K562 (cell line): ENCODE measurements around the gene PPP1R37. TPM values are rescaled to one million over a fixed set of nuclear protein-coding genes. Genes with fewer than 3 reads are reported as not detected.

ENCODE experiments used
- CAMTA2 ChIP-seq: fragments of 250-450 bp; sonication (Bioruptor Pico); conservative IDR thresholded peaks from 2 replicates; pipeline ENCODE4 v1.5.1; 2022
- CSDE1 ChIP-seq, 2 experiments: fragments of 450-650 bp; IDR thresholded peaks; 2 replicates each; pipeline ENCODE4 v1.6.1; 2016; ENCODE audit warnings: mild to moderate bottlenecking in 1 of 2
- ESRRB ChIP-seq: fragments of 250-450 bp; sonication (Bioruptor Pico); IDR thresholded peaks from 2 replicates; pipeline ENCODE4 v1.5.0; 2020; ENCODE audit warnings: mild to moderate bottlenecking, moderate library complexity, borderline replicate concordance
- LCOR ChIP-seq: sonication (generic); formaldehyde crosslinking; IDR thresholded peaks from 2 replicates; pipeline ENCODE4 v1.8.0; 2022; ENCODE audit warnings: mild to moderate bottlenecking, missing genetic modification reagents
- MBD1 ChIP-seq: fragments of 250-450 bp; sonication (Bioruptor Pico); IDR thresholded peaks from 2 replicates; pipeline ENCODE4 v1.8.0; 2022; ENCODE audit warnings: inconsistent platforms
- NFRKB ChIP-seq: fragments of 450-650 bp; IDR thresholded peaks from 2 replicates; pipeline ENCODE4 v1.6.1; 2016; ENCODE audit warnings: low read depth
- PHB2 ChIP-seq: fragments of 450-650 bp; IDR thresholded peaks from 2 replicates; pipeline ENCODE4 v1.6.1; 2017; ENCODE audit warnings: low read depth
- POLR2G ChIP-seq: fragments of 200-400 bp; formaldehyde crosslinking; IDR thresholded peaks from 2 replicates; pipeline ENCODE4 v1.6.1; 2017; ENCODE audit warnings: low read depth, mild to moderate bottlenecking, antibody characterized with exemption, low read length, moderate library complexity
- RNF219 ChIP-seq: fragments of 250-450 bp; sonication (Bioruptor Pico); IDR thresholded peaks from 2 replicates; pipeline ENCODE4 v1.5.0; 2022; ENCODE audit warnings: mild to moderate bottlenecking
- RREB1 ChIP-seq: fragments of 250-450 bp; sonication (Bioruptor Pico); IDR thresholded peaks from 2 replicates; pipeline ENCODE4 v1.4.0; 2020
- ZBTB2 ChIP-seq: fragments of 450-650 bp; IDR thresholded peaks from 2 replicates; pipeline ENCODE4 v1.6.1; 2016; ENCODE audit warnings: antibody characterized with exemption
- ZBTB26 ChIP-seq: fragments of 450-650 bp; formaldehyde crosslinking; IDR thresholded peaks from 2 replicates; pipeline ENCODE4 v1.4.0; 2022; ENCODE audit warnings: missing genetic modification characterization
- ZNF224 ChIP-seq: sonication (generic); formaldehyde crosslinking; IDR thresholded peaks from 2 replicates; pipeline ENCODE4 v1.8.0; 2022; ENCODE audit warnings: mild to moderate bottlenecking, missing genetic modification reagents
- polyA plus RNA-seq, 8 experiments: library from polyadenylated mRNA; depleted of rRNA in 4 of 8; stranded (reverse) in 5 of 8; unstranded in 3 of 8; fragments of >200 nt; fragmentation: Nextera tagmentation in 2 of 8; fragmentation: Illumina TruSeq in 1 of 8; extraction: Ambion mirVana in 2 of 8; extraction: Trizol in 1 of 8; gene quantifications; 2 replicates each; pipeline versions ENCODE4 v1.2.1 to v1.2.3, GENCODE V29; 2011 to 2014; ENCODE audit warnings: inconsistent platforms in 1 of 8, missing spikeins in 1 of 8
- total RNA-seq, 7 experiments: library from RNA; depleted of rRNA in 6 of 7; stranded (reverse); fragments of >200 nt in 6 of 7; fragmentation: Illumina TruSeq in 2 of 7; extraction: Trizol in 2 of 7; gene quantifications; 2 replicates each; pipeline versions ENCODE4 v1.2.1 to v1.2.3, GENCODE V29; 2011 to 2021; ENCODE audit warnings: low replicate concordance in 1 of 7

Gene PPP1R37
- total and polyA plus RNA-seq, 9 of the 15 experiments (the other 6 are each of a cell fraction or from before 2014, with no cell fraction given): 0.04 to 20.3 (median 7.3) TPM

- TF ChIP-seq RREB1 (CRISPR knock-in tag): peak; percentile 64; the same call in 1 of the 2 replicates
- no peak; a peak in 1 of 4 replicates for TF ChIP-seq CSDE1 (IDR thresholded peaks at IDR 0.05)
- 0 out of 2 replicates have a peak, but pooled peaks have one; percentile 14 for TF ChIP-seq NFRKB
- TF ChIP-seq ZBTB26 (CRISPR knock-in tag): no peak
- TF ChIP-seq CAMTA2 (CRISPR knock-in tag): peak; percentile 91; the same call in 1 of the 2 replicates
- no peak for TF ChIP-seq ZNF224 (CRISPR knock-in tag)
- TF ChIP-seq ESRRB (CRISPR knock-in tag): no peak
- no peak for TF ChIP-seq ZBTB2
- peak; percentile 92 for TF ChIP-seq POLR2G
- no peak for TF ChIP-seq PHB2
- no peak for TF ChIP-seq MBD1 (CRISPR knock-in tag)
- no peak for TF ChIP-seq LCOR
- no peak for TF ChIP-seq RNF219 (CRISPR knock-in tag)
These were observed 13.7 kb upstream of the PPP1R37 start, which contains the start of gene GEMIN7 (continued) for GRCh38 chr19:45079063-45079910.
